ENCODE data around the gene STK39. TPM values are rescaled to one million over a fixed set of nuclear protein-coding genes. Genes with fewer than 3 reads are reported as not detected.

Gene STK39
- total and polyA plus RNA-seq, 9 of the 15 experiments (the other 6 are each of a cell fraction or from before 2014, with no cell fraction given), result 0.19 to 0.76 (median 0.51) TPM

GRCh38 chr2:167961536-167962048, 285.8 kb downstream of the STK39 start (continued):
- TF ChIP-seq ZNF146 (CRISPR knock-in tag; IDR thresholded peaks at IDR 0.05; ENCODE audit: unreplicated experiment), result no peak
- TF ChIP-seq TBP (optimal IDR thresholded peaks at IDR 0.05; ENCODE audit: low read depth, low read length), result no peak
- TF ChIP-seq SOX6 (IDR thresholded peaks at IDR 0.05), result no peak
- no peak for TF ChIP-seq POLR2AphosphoS2 (IDR thresholded peaks at IDR 0.05; ENCODE audit: low read length)

GRCh38 chr2:167960089-167960747, 287.2 kb downstream of the STK39 start:
- peaks cover 7 to 59% of the 10 kb centered on the region in 2 experiments; a peak in 4 of 5 replicates for H3K4me1 ChIP-seq (replicated peaks in 1 of 2; ENCODE audit: control insufficient read depth in 2 of 2, insufficient read depth in 2 of 2, low read length in 2 of 2)
- no peaks in the 10 kb centered on the region for H3K9me3 ChIP-seq (replicated peaks; ENCODE audit: control insufficient read depth, insufficient read depth, low read depth, low read length)
- POLR2A ChIA-PET, result interaction anchor here (0.6 to 6.8 kb wide), 2 partner anchors 18 to 837 kb away, joined by 3 to 66 read pairs; no protein-coding TSS in a partner anchor
- no peaks in the 10 kb centered on the region for H4K20me1 ChIP-seq (replicated peaks; ENCODE audit: control insufficient read depth, insufficient read depth, low read length)
- H3K27me3 ChIP-seq (ENCODE audit: control insufficient read depth in 2 of 2, insufficient read depth in 2 of 2, low read length in 2 of 2), result no peaks in the 10 kb centered on the region
- 12% methylated on average over 9 of the region's 9 CpGs for WGBS (ENCODE audit: insufficient coverage, low coverage, missing lambda C conversion rate)
- no peaks in the 10 kb centered on the region for H3K79me2 ChIP-seq (ENCODE audit: control insufficient read depth, insufficient read depth, low read length)
- peak overlapping the region; percentile 15 to 19; a peak in 2 of 4 replicates for H3K9ac ChIP-seq (ENCODE audit: insufficient read depth in 1 of 2, low read depth in 2 of 2, low read length in 2 of 2)
- no TSS peak for BruUV-seq (replicated peaks)
- CTCF ChIA-PET (ENCODE audit: low intra/inter-chr PET ratio), result no interaction called here
- no peak overlapping the region for H3K4me3 ChIP-seq
- ATAC-seq (peak; percentile 83), FAIRE-seq (peak; percentile 59), DNase-seq (ENCODE audit: extremely low read depth in 1 of 4, low spot score in 3 of 4) (peak in 2 of 4 experiments; percentile 52 to 76)
- no peaks in the 10 kb centered on the region for H3K9me1 ChIP-seq (ENCODE audit: control insufficient read depth, insufficient read depth, low read length)
- peak overlapping the region; percentile 31; the same call in 2 of the 3 replicates for H3K27ac ChIP-seq (ENCODE audit: extremely low read depth, low read depth, low read length)
- peak overlapping the region; percentile 51 for H3K4me2 ChIP-seq (ENCODE audit: insufficient read depth, low read length)
- in situ Hi-C loops (cut with MboI) (no loop called here), intact Hi-C loops (cut with micrococcal nuclease) (loop anchor here (1.0 to 10.0 kb wide), 2 partner anchors 15 to 1425 kb away; no protein-coding TSS in a partner anchor)
- H2AFZ ChIP-seq (ENCODE audit: low read depth, low read length), result peak overlapping the region; percentile 92
- no peaks in the 10 kb centered on the region for H3K36me3 ChIP-seq (ENCODE audit: control insufficient read depth, insufficient read depth, low read length)
- TF ChIP-seq GABPB2 (CRISPR knock-in tag; conservative IDR thresholded peaks at IDR 0.05), result 0 out of 2 replicates have a peak, but pooled peaks have one; percentile 30
- 0 out of 2 replicates have a peak, but pooled peaks have one; percentile 42 for TF ChIP-seq NFRKB (IDR thresholded peaks at IDR 0.05; ENCODE audit: low read depth)
- TF ChIP-seq L3MBTL2 (IDR thresholded peaks at IDR 0.05), result peak; percentile 77
- peak; percentile 57 for TF ChIP-seq CXXC5 (CRISPR knock-in tag; IDR thresholded peaks at IDR 0.05)
- peak; percentile 50; the same call in 1 of the 2 replicates for TF ChIP-seq PKNOX1 (IDR thresholded peaks at IDR 0.05)
- peak; percentile 83 for TF ChIP-seq ZKSCAN8 (CRISPR knock-in tag; IDR thresholded peaks at IDR 0.05)
- no peak; the same call in 1 of the 2 replicates for TF ChIP-seq MYC (IDR thresholded peaks at IDR 0.05; ENCODE audit: low read depth, low read length)
- 0 out of 2 replicates have a peak, but pooled peaks have one; percentile 20 for TF ChIP-seq MYC (CRISPR knock-in tag; IDR thresholded peaks at IDR 0.05; ENCODE audit: borderline replicate concordance, low read depth)
- TF ChIP-seq HDAC2 (IDR thresholded peaks at IDR 0.05), result peak; percentile 38; the same call in 1 of the 2 replicates
- 0 out of 4 replicates have a peak, but pooled peaks of 1 of the 2 experiments have one; percentile 26 for TF ChIP-seq MAZ (CRISPR knock-in tag; conservative IDR thresholded peaks at IDR 0.05 in 1 of 2, IDR thresholded peaks at IDR 0.05 in 1 of 2)
- TF ChIP-seq CBFB (CRISPR knock-in tag; IDR thresholded peaks at IDR 0.05), result no peak
- TF ChIP-seq MAX (CRISPR knock-in tag; IDR thresholded peaks at IDR 0.05), result peak; percentile 74; the same call in 1 of the 2 replicates
- peak; percentile 54; the same call in 1 of the 2 replicates for TF ChIP-seq DPF2 (IDR thresholded peaks at IDR 0.05)
- peak; percentile 35; the same call in 1 of the 2 replicates for TF ChIP-seq CEBPB (tag; IDR thresholded peaks at IDR 0.05)
- TF ChIP-seq LEF1 (IDR thresholded peaks at IDR 0.05), result peak; percentile 51; the same call in 1 of the 2 replicates
- TF ChIP-seq ZFX (CRISPR knock-in tag; IDR thresholded peaks at IDR 0.05), result no peak
- no peak for TF ChIP-seq FOXM1 (IDR thresholded peaks at IDR 0.05; ENCODE audit: low read depth)
- TF ChIP-seq FOXM1 (CRISPR knock-in tag; IDR thresholded peaks at IDR 0.05; ENCODE audit: low read depth), result no peak

Measured in K562 (cell line).